Prostate gland (tissue), 2 donors: ENCODE results near the gene KANSL1.

Source experiments
- POLR2A ChIP-seq: fragments of 450-650 bp; IDR thresholded peaks from one replicate; pipeline ENCODE4 v1.6.1; 2016; ENCODE audit warnings: antibody characterized with exemption, mild to moderate bottlenecking
- TF ChIP-seq, protein P1 (sequence below), 4 experiments: fragments of 200-600 bp in 2 of 4; fragments of 450-650 bp in 2 of 4; sonication (generic) in 2 of 4; IDR thresholded peaks; 1 replicate in 3 of 4; 2 replicates in 1 of 4; pipeline ENCODE4 v1.5.1; 2016 to 2019; ENCODE audit warnings: antibody characterized with exemption in 4 of 4, mild to moderate bottlenecking in 2 of 4, moderate library complexity in 2 of 4

DNA sequence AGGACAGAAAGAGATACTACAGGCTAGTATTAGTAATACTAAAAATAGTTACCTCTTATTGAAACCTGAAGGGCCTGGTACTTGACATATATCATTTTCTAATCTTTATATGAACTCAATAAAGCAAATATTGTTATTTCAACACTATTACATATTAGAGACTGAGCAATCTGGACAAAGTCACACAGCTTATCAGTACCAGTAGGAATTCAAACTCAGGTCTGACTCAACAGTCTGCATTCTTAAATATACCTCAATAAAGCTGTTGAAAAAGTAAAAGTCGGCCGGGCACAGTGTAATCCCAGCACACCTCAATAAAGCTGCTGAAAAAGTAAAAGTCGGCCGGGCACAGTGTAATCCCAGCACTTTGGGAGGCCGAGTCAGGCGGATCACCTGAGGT lies 67.4 kb downstream of the KANSL1 start:
- TF ChIP-seq, protein P1, sequence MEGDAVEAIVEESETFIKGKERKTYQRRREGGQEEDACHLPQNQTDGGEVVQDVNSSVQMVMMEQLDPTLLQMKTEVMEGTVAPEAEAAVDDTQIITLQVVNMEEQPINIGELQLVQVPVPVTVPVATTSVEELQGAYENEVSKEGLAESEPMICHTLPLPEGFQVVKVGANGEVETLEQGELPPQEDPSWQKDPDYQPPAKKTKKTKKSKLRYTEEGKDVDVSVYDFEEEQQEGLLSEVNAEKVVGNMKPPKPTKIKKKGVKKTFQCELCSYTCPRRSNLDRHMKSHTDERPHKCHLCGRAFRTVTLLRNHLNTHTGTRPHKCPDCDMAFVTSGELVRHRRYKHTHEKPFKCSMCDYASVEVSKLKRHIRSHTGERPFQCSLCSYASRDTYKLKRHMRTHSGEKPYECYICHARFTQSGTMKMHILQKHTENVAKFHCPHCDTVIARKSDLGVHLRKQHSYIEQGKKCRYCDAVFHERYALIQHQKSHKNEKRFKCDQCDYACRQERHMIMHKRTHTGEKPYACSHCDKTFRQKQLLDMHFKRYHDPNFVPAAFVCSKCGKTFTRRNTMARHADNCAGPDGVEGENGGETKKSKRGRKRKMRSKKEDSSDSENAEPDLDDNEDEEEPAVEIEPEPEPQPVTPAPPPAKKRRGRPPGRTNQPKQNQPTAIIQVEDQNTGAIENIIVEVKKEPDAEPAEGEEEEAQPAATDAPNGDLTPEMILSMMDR (IDR thresholded peaks at IDR 0.05): no peak
- TF ChIP-seq POLR2A: no peak
